NT2/D1 (cell line): ENCODE data around the gene C1S.
A peak's percentile ranks its signal among the peaks of the same experiment; 100 is the strongest.
"Not testable (repeated sequence)": the region's sequence is repeated elsewhere in the genome, so short reads cannot be mapped to it uniquely, and the experiment has no call there.

Experiments
- DNase-seq: peaks from one replicate; pipeline ENCODE4 v3.0.0-alpha.2; 2011; ENCODE audit warnings: low read depth, low spot score
- H3K27me3 ChIP-seq: 2 replicates; pipeline ENCODE4 v1.6.0; 2011; ENCODE audit warnings: mild to moderate bottlenecking; ENCODE audit not compliant: insufficient read length, insufficient read depth
- H3K36me3 ChIP-seq: 2 replicates; pipeline ENCODE4 v1.6.1; 2011; ENCODE audit warnings: mild to moderate bottlenecking, low read length, mixed read lengths; ENCODE audit not compliant: insufficient read depth, insufficient read length
- H3K4me1 ChIP-seq: 2 replicates; pipeline ENCODE4 v1.5.1; 2011; ENCODE audit not compliant: insufficient read depth, insufficient read length
- H3K4me3 ChIP-seq: 2 replicates; pipeline ENCODE4 v1.5.1; 2011; ENCODE audit warnings: low read depth; ENCODE audit not compliant: insufficient read length
- H3K9ac ChIP-seq: 2 replicates; pipeline ENCODE4 v1.6.0; 2011; ENCODE audit warnings: low read depth; ENCODE audit not compliant: insufficient read length
- H3K9me3 ChIP-seq: 2 replicates; pipeline ENCODE4 v1.5.1; 2011; ENCODE audit warnings: mild to moderate bottlenecking, low read length; ENCODE audit not compliant: insufficient read depth
- SUZ12 ChIP-seq: IDR thresholded peaks from 2 replicates; pipeline ENCODE4 v1.6.1; 2011; ENCODE audit not compliant: insufficient read length, insufficient read depth; ENCODE audit errors: extremely low read depth
- YY1 ChIP-seq: IDR thresholded peaks from 2 replicates; pipeline ENCODE4 v1.6.1; 2011; ENCODE audit not compliant: insufficient read length, insufficient read depth
- ZNF274 ChIP-seq: IDR thresholded peaks from 2 replicates; pipeline ENCODE4 v1.6.1; 2011; ENCODE audit warnings: mild to moderate bottlenecking, low read depth, low read length

Gene C1S

GRCh38 chr12:7060353-7060954 is at the start of gene C1S:
TSS of gene C1S (plus strand) at chr12:7060718. CDS start at chr12:7061913, 1,195 bp downstream.
- Histone ChIP-seq H3K9ac (peak within 1 kb of the TSS; percentile 5), H3K9me3 (no peaks in the 10 kb centered on the region), H3K4me1 (peaks cover 8% of the 10 kb centered on the region), H3K4me3 (no peak within 1 kb of the TSS), H3K27me3 (no peaks in the 10 kb centered on the region), H3K36me3 (no peaks in the 10 kb centered on the region)
- DNase-seq = peak; percentile 94
- TF ChIP-seq SUZ12 = no peak
- no peak for TF ChIP-seq ZNF274
- TF ChIP-seq YY1 = no peak

DNA sequence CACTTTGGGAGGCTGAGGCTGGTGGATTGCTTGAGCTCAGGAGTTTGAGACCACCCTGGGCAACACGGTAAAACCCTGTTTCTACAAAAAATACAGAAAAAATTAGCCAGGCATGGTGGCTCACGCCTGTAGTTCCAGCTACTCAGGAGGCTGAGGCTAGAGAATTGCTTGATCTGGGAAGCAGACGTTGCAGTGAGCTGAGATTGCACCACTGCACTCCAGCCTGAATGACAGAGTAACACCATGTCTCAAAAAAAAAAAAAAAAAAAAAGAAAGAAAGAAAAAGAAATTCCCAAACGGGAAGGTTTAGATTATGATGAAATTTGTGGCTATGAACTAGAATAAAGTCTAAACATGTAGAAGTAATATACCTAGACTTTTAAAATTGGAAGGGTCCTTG is 49.1 kb upstream of the C1S start:
- not testable (repeated sequence) for DNase-seq, H3K9me3 ChIP-seq, H3K27me3 ChIP-seq, H3K9ac ChIP-seq, H3K4me3 ChIP-seq, H3K4me1 ChIP-seq
- H3K36me3 ChIP-seq = peaks cover 53% of the 10 kb centered on the region

GRCh38 chr12:7012024-7012607 is 48.4 kb upstream of the C1S start:
- H3K4me3 ChIP-seq = no peak overlapping the region
- H3K9ac ChIP-seq = no peak overlapping the region
- H3K4me1 ChIP-seq = peaks cover 10% of the 10 kb centered on the region
- no peaks in the 10 kb centered on the region for H3K9me3 ChIP-seq
- H3K27me3 ChIP-seq = no peaks in the 10 kb centered on the region
- no peak for TF ChIP-seq SUZ12
- TF ChIP-seq ZNF274 = no peak
- TF ChIP-seq YY1 = no peak
- H3K36me3 ChIP-seq = peaks cover 50% of the 10 kb centered on the region
- DNase-seq = no peak

- Histone ChIP-seq H3K4me1 (peaks cover 13% of the 10 kb centered on the region), H3K4me3 (no peak overlapping the region), H3K27me3 (no peaks in the 10 kb centered on the region), H3K9me3 (no peaks in the 10 kb centered on the region), H3K36me3 (peaks cover 46% of the 10 kb centered on the region), H3K9ac (no peak overlapping the region)
- no peak for TF ChIP-seq ZNF274
- no peak for TF ChIP-seq SUZ12
- no peak for TF ChIP-seq YY1
- DNase-seq = no peak
Measured at GRCh38 chr12:7013101-7013500, 47.4 kb upstream of the C1S start.

DNA sequence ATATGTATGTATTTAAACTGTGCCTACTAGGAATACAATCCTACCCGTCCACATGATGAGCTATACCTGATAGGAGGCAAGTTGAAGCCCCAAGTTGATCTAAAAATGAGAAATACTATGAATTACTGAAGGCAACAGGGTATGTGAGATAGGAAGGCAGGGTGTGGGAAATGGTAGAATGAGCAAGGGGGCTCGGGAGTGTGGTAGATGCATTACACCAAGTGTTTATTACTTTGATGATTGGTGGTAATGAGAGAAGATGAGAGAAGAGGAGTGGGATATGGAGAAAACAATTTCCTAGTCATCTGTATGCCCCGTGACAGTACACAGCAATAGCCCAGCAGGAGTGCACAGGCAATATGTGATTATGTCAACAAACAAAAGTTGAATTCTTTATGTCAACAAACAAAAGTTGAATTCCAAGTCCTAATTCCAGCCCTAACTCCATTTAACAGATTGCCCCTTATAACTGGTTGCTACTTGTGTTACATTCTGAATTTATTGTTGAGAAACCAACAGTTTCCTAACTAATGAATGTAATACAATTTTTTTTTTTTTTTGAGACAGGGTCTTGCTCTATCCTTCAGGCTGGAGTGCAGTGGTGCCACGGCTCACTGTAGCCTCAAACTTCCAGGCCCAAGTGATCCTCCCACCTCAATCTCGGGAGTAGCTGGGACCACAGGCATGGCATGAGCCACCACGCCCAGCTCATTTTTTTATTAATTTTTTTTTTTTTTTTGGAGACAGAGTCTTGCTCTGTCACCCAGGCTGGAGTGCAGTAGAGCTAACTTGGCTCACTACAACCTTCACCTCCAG is 44.8 kb upstream of the C1S start:
- Histone ChIP-seq H3K4me3 (no peak overlapping the region), H3K9me3 (no peaks in the 10 kb centered on the region), H3K36me3 (peaks cover 28% of the 10 kb centered on the region), H3K27me3 (no peaks in the 10 kb centered on the region), H3K9ac (no peak overlapping the region), H3K4me1 (peaks cover 11% of the 10 kb centered on the region)
- TF ChIP-seq SUZ12 (no peak), ZNF274 (no peak), YY1 (no peak)
- no peak for DNase-seq

GRCh38 chr12:7016958-7017571 is 43.5 kb upstream of the C1S start:
- TF ChIP-seq YY1 = no peak
- TF ChIP-seq ZNF274 = no peak
- TF ChIP-seq SUZ12 = no peak
- H3K36me3 ChIP-seq = peaks cover 21% of the 10 kb centered on the region
- no peaks in the 10 kb centered on the region for H3K27me3 ChIP-seq
- peaks cover 8% of the 10 kb centered on the region for H3K4me1 ChIP-seq
- H3K9ac ChIP-seq = peak overlapping the region; percentile 91
- peak overlapping the region; percentile 94 for H3K4me3 ChIP-seq
- no peak for DNase-seq
- no peaks in the 10 kb centered on the region for H3K9me3 ChIP-seq

DNA sequence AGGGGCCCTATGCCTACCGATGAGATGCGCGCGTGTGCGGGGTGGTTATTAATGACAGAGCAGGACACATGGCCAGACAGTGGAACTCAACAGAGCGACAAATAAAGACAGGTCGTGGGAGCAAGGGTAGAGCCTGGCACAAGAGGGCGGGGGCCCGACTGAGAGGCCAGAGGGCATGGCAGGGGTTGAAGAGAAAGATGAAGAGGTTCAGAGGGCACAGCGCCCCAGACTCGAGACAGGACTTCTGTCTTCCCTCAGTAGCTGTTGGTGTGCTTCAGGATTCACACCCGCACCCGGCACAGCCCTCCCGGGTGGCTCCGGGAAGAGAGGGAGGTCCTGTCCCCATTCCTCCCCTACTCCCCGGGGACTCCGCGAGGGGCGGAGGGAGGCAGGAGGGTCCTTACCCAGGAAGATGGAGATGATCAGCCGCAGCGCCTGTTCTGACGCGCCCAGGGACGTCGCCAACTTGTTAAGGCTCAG is 42.6 kb upstream of the C1S start:
- peak; percentile 75 for DNase-seq
- H3K4me1 ChIP-seq = peaks cover 8% of the 10 kb centered on the region

More for the DNA sequence above, 42.6 kb upstream of the C1S start:
- Histone ChIP-seq H3K27me3 (no peaks in the 10 kb centered on the region), H3K4me3 (peak overlapping the region; percentile 94), H3K36me3 (peaks cover 20% of the 10 kb centered on the region), H3K9ac (peak overlapping the region; percentile 91), H3K9me3 (no peaks in the 10 kb centered on the region)
- TF ChIP-seq SUZ12 (no peak), YY1 (no peak), ZNF274 (no peak)
